HG03196 (cell line): ENCODE results near the gene BAD.
"Not testable (repeated sequence)": the region's sequence is repeated elsewhere in the genome, so short reads cannot be mapped to it uniquely, and the experiment has no call there.

Experiments used
- ATAC-seq: cut with Tn5 transposase; IDR thresholded peaks from one replicate; pipeline ENCODE4 v1.9.1; 2021; ENCODE audit not compliant: unreplicated experiment

The BAD gene

GRCh38 chr11:64315667-64316526 lies 31.4 kb upstream of the BAD start:
- not testable (repeated sequence) for ATAC-seq

GRCh38 chr11:64314805-64315561 lies 30.5 kb upstream of the BAD start:
- no peak for ATAC-seq

- no peak for ATAC-seq
Measured at GRCh38 chr11:64314146-64314804, 29.8 kb upstream of the BAD start.

- ATAC-seq = no peak
Measured at GRCh38 chr11:64313491-64314145, 29.2 kb upstream of the BAD start.

DNA sequence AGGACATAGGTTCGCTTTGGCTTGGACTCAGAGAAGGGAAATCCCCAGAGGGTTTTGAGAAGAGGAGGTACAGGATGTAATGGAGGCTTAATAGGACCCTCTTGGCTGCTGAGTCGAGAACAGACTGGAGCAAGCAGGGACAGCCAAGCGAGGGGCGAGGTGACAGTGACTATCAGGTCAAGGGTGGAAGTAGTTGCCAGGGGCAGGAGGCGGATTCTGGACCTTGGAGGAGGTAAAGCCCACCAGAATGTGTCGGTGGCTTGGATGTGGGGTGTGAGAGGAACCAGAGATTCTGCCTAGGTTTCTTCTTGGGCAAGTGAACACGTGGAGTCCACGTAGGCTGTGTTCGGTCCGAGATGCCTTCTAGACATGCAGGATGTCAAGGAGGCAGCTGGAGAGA lies 28.5 kb upstream of the BAD start:
- no peak for ATAC-seq

GRCh38 chr11:64307795-64308194 lies 23.3 kb upstream of the BAD start:
- not testable (repeated sequence) for ATAC-seq

- ATAC-seq = no peak
Measured at GRCh38 chr11:64306876-64307622, 22.6 kb upstream of the BAD start.

GRCh38 chr11:64306563-64306875 lies 22.1 kb upstream of the BAD start:
- no peak for ATAC-seq

GRCh38 chr11:64305691-64306562 lies 21.5 kb upstream of the BAD start:
- peak; percentile 32 for ATAC-seq

GRCh38 chr11:64305075-64305690 lies 20.7 kb upstream of the BAD start, which contains the start of gene ESRRA:
ESRRA (plus strand) TSS chr11:64305524; CDS start chr11:64307180, 1,656 bp downstream.
- peak; percentile 66 for ATAC-seq

GRCh38 chr11:64304316-64305072 lies 20.0 kb upstream of the BAD start:
- peak; percentile 32 for ATAC-seq

- no peak for ATAC-seq
Measured at GRCh38 chr11:64304032-64304315, 19.5 kb upstream of the BAD start.

DNA sequence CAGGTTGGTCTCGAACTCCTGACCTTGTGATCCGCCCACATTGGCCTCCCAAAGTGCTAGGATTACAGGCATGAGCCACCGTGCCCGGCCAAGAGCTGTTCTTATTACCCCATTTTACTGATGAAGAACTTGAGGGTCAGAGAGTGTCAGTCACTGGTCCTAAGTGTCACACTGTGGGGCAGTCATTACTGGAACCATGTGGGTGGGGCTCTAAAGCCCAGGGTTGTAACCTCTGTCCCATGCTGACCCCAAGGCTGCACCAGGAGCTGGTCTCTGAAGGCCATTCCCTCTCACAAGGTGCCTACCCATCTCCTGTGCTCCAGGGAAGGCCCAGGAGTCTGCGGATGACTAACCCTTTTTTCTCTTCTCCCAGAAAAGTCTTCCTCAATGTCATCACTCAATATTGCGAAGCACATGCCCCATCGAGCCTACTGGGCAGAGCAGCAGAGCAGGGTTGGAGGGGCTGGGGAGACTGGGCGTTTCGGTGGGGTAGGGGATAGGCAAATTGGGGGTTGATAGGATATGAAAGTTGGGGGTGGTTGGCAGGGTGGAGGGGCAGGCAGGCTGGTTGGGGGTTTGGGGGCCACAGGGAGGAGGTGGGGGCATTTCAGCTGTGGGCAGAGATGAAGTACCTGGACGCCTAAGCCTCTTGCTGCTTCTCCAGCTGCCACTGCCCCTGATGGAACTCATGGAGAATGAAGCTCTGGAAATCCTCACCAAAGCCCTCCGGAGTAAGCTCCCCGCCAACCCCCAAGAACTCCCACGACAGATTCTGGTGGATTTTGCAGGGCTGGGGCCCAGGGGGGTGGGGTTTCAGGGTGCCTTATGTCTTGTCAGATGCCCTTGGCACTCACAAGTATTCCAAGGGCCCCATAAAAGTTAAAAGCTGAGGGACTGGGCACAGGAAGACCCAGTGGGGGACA lies 18.9 kb upstream of the BAD start:
- no peak for ATAC-seq

- ATAC-seq = no peak
Measured at GRCh38 chr11:64299847-64300648, 15.6 kb upstream of the BAD start, which contains the start of gene CATSPERZ. CATSPERZ (plus strand) TSS chr11:64300358; CDS start chr11:64300411, 53 bp downstream.

- ATAC-seq = no peak
Measured at GRCh38 chr11:64298966-64299846, 14.7 kb upstream of the BAD start.
